CD4-positive, alpha-beta T cell treated with Interleukin-21 for 1 hour (primary cell): ENCODE measurements around the gene WNT5B.
A peak's percentile ranks its signal among the peaks of the same experiment; 100 is the strongest.

Source experiments
- DNase-seq: peaks from one replicate; pipeline ENCODE4 v3.0.0-alpha.2; 2020

The WNT5B gene

DNA sequence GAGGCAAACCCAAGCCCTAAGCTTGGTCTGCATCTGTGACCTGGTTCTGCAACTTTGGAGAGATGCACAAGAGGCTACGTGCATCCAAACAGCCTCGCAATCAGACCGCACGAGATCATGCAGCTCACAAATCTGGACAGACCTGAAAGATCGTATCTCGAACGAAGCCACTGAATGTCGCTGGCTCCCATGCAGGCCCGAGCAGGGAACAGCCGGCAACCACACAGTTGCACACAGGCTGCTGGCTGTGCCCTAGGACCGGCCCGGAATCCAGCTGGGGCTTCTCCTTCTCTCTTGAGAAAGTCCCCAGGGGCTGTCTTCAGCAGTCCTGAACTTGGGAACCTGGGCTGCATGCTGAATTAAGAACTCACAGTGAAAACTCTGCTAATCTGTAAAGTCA is 27.9 kb downstream of the WNT5B start:
- DNase-seq: no peak

DNA sequence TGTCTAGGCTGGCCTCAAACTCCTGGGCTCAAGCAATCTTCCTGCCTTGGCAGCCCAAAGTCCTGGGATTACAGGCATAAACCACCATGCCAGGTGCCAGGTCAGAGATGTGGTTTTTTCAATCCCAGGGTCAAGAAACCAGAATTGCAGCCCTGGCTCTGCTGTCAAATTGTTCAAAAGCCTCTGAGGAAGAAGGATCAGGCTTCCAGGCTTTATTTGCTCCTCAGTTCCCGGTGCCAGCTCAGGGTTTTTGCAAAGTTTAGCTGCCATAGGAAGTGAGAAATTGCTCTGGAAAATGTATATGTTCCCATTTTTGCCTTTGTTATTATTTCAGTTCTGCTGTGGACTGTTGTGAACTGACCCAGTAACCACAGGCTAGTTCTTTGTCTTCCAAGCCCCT is 28.7 kb downstream of the WNT5B start:
- no peak for DNase-seq

DNA sequence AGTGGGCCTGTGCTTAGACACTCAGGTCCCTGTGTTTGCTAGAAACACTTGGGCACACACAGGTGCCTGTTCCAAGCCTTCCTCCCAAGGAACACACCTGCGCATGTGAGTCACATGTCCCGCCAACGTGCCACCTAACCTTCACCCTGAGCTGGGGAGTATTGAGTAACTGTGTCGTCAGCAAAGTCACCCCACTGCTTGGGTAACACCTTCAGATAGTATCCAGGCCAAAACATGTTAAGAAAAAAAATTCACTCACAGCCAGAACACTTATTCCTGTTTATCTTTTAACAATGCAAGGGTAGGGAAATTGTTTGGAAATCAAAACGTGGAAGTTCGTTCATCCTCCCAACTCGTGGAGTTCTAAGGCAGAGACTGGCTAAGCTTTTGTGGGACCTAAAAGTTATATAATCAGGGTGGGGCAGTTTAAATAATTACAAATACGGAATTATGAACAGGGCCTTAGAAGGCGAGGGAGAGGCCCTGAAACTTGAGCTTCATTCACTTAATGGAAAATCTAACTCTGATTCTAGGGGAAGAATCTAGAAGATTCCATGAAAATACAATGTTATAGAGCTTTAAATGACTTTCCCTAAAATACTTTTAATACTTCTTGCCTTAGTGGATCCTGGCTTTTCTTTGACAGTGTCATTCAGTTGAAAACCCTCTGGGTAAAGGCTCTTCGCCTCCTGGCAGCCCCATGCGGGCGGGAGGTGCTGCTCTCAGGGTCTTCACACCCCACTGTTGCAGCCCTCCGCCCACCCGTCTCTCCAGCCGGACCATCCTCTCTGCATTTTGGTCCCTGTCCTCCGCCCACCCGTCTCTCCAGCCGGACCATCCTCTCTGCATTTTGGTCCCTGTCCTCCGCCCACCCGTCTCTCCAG is 31.5 kb downstream of the WNT5B start:
- peak; percentile 65 for DNase-seq

DNA sequence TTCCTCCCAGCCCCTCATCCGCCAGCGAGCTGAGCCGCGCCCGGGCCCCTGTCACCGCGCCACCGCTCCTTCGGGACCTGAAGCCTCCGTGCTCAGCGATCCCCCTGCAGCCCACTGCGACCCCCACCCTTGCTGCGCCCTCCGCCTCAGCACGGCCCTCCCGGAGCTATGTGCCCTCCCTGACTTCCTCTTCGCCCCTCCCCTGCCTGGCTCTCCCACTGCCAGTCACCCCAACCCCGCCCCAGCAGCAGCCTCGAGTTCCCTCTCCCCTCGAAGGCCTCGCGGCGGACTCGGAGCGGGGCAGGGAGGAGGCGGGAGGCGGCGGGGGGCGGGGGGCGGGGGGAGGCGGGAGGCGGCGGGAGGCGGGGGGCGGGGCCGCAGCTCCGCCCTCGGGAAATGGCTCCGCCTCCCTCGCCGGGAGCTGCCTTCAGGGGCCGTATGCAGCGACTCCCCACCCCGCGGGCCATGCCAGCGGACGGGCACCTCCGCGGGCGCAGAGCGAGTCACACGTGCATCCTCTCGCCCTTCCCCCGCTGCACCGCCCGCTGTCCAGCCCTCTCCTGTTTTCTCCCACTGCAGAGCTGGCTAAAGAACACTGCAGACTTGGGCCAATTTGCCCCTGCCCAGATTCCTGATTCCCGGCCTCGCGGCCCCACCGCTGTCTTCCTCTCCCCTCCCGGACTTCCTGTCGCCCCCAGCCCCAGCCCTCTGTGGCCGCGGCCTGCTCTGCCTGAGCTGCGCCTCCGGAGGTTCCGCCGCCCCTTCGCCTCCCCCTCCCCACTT is 32.7 kb downstream of the WNT5B start:
- DNase-seq: peak; percentile 88

DNA sequence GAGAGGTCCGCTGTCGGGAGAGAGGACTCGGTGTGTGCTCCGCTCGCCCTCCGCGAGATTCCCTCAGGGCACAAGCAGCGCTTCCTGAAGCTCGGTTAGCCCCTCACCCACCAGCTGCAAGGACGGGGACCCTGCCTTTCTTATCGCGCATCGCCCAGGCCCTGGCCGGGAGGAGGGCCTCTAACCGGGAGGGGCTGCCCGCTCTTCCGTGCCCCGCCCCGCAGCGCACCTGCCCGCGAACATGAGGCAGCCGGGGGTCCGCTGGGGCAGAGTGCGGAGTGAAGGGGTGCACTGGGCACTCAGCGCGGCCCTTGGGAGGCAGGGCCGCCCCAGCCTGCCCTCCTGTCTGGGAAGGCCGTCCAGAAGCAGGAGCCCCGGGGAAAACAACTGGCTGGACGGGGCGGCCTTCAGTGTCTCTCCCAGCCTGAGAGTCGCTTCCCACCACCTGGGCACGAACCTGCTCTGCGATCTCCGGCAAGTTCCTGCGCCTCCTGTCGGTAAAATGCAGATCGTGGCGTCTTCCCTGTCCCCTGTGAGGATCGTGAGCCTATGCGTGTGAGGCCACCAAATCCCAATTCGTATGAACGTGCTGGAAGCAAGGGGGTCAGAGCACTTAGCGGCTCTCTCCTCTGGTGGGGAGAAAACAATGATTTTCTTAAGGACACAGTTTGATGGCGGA is 33.9 kb downstream of the WNT5B start:
- DNase-seq: peak; percentile 39

DNA sequence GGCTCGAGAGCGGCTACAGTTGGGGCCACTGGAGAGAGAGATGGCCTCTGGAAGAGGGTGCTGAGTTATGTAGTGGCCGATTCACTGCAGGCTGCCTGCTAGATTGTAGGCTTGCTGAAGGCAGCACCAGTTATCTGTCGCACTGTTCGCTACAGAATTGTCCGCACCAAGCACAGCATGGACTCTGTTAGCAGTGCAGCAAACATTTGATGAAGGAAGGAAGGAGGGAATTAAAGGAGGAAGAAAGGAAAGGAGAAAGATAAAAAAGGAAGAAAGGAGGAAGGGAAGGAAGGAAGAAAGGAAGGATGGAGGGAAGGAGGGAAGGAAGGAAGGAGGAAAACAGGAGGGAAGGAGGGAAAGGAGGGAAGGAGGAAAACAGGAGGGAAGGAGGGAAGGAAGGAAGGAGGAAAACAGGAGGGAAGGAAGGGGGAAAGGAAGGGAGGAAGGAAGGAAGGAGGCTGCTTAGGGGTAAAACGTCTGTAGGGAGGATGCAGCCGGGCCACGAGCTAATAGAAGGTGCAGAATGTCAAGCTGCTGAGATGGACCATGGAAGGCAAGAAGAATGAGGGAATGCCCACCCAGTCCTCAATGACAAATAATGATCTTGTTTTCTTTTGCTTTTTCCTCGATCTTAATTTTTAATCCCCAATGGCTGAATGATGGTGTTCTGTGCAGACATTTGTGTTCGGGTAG is 34.6 kb downstream of the WNT5B start:
- DNase-seq: no peak

DNA sequence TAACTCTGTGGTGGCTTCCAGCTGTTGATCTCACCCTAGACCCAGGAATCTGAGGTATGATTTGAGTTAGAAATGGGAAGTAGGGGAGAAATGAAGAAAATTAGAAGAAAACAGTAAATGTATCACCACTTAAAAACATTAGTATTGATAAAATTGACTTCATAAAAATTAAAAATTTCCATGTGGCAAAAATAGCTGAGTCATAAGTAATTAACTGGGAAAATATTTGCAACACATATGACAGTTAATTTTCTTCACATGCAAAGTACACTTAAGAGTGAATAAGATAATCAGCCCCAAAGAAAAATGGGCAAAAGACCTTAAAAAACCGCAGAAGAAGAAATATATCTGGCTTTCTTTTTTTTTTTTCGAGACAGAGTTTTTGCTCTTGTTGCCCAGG is 36.3 kb downstream of the WNT5B start:
- DNase-seq: no peak

DNA sequence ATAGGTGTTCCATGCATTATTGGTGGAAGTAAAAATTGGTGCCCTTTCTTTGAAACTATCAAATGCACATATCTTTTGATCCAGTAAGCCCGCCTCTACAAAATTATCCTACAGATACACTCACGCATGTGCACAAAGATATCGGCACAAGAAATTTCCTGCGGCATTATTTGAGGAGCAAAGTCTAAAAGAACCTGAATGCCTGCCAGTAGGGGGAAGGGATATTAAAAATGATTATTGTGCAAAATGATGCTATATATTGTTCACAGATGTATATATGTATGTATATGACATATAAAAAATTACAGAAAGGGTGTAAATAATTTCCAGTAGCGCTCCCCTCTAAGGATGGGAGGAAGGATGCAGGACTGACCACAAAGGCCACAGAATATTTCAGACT is 37.2 kb downstream of the WNT5B start:
- no peak for DNase-seq

DNA sequence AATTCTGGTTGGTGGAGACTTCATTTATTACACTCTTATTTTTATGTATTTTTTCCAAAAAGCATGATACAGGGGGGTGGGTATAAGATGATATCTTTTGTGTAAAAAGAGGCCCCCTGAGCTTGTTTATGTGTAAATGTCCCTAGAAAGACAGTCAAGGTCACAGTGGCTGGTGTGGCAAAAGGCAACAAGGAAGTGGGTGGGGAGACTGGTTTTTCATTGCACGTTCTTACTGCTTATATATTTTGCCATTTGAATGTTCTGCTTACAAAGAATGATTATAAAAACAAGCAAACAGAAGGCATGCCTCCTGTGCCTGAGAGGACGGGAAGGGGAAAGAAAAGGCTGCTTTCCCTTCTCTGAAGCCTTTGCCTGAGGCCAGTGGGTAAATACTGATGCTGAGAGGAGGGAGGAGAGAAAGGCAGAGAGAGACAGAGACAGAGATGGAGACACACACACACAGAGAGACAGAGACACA is 37.7 kb downstream of the WNT5B start:
- DNase-seq: no peak

DNA sequence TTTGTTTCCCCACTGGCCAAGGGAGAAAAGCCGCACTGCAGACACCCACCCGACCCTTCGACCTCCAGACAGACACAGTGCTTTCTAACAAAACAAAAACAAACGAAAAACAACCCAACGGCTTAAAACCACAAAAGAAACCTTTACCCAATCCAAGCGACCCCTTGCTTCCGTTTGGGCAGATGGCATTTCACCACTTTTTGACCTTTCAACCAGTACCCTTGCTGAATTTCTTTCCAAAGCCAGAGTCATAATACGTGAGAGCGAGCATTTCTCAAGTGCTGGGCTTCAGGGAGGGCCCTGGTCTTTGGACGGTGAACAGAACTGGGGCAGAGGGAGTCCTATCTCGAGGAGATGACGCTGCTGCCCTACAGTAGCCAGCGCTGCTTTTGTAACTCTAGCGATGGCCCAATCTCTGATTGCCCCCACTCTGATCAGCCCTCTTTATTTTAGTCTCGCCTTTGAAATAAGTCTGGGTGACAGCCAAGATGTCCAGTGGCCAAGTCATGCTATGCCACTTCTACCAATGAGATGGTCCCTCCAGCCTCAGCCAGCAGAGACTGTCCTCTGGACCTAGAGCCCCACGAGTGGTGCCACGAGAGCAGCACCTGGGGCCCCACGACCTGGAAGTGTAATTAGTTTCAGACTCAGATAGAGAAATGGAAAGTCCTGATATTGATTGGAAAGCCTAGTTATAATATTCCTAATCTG is 40.0 kb downstream of the WNT5B start:
- no peak for DNase-seq

DNA sequence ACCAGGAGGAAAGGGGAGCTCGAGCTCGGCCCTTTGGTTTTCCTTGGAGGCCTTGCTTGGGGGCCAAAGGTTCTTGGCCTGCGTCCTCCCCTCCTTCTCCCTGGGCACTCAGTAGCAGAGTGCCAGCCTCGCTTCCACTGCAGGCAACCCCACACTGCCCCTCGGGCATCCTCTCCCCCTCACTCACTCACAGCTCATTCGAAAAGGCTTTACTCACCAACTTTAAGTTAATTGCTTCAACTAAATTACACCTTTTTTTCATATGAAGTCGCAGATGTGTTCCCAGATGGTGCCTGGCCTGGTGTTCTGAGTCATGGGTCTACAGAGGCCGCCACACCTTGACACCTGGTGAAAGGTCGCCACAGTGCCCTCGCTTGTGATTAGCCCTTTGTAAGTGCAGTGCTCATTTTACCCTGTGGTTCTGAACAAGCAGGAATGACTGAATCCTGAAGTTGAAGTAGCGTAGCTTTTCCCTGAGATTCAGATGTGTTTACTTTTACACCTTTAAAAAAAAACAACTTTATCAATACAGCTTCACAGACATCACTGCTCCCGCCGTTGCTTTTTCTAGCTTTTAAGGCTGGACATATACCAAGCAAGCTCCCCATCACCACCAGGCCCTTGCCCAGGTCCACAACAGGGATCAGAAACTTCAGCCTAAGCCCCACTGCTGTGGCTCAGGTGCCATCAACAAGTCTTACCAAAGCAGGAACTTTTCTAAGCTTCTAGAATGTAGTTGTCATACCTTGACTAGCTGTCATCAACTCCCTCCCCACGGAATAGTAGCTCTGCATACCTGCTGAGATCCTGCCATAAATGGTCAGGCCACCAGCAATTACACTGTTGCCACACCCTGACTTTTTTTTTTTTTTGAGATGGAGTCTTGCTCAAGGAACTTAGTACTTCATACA is 41.6 kb downstream of the WNT5B start:
- no peak for DNase-seq

DNA sequence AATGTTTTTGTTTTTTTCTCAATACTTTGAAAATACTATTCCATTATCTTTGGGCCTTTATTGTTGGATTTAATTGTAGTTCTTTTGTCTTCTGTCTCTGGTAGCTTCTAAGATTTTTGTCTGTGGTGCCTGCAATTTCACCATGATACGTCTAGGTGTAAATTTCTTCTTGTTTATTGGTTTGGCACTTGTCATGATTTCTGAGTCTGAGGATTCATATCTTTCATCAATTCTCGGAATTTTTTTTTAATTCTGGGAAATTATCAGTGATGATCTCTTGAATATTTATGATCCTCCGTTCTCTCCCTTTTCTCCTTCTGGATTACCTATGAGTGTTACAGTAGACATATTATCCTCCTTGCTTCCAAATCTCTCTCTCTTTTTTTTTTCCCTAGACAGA is 47.0 kb downstream of the WNT5B start:
- DNase-seq: no peak

DNA sequence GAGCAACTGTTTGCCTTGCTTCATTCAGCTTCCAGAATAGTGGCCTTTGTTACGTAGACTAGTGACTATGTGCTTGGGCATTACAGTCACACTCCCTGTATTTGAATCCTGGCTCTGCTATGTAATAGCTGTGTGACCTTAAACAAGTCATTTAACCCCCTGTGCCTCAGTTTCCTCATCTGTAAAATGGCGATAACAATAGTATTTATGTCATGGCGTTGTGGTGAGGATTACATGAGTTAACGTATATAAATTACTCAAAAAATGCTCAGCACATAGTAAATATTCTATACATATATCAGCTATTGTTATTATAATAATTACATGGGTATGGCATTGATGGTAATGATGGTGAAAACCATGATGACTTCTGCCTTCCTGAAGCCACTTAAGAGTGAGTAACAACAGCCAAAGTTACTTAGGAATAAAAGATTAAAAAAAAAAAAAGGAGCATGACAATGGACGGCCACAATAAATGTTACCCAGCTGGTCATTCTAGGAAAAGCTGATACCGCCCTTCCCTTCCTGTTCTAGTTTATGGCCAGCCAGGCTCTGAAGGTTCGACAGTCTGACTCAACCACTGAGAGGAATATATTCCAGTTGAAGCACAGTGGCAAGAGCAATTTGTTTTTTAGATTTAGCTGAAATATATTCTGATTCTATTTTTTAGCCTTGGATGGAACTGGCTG is 51.9 kb downstream of the WNT5B start:
- no peak for DNase-seq

DNA sequence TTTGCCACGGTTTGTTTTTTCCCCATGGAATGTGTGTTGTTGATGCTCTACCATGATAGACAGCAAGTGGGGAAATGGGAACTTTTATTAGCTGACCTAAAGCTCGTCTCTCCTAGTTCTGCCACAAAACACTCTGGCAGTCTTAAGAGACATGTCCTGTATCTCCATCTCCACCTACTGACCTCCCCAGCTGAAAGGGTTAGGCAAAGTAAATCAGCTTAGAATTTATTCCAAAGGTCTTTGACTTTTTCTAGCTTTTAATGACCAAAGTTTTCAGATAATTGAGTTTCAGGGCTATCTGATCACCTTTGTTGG is 52.4 kb downstream of the WNT5B start:
- no peak for DNase-seq

DNA sequence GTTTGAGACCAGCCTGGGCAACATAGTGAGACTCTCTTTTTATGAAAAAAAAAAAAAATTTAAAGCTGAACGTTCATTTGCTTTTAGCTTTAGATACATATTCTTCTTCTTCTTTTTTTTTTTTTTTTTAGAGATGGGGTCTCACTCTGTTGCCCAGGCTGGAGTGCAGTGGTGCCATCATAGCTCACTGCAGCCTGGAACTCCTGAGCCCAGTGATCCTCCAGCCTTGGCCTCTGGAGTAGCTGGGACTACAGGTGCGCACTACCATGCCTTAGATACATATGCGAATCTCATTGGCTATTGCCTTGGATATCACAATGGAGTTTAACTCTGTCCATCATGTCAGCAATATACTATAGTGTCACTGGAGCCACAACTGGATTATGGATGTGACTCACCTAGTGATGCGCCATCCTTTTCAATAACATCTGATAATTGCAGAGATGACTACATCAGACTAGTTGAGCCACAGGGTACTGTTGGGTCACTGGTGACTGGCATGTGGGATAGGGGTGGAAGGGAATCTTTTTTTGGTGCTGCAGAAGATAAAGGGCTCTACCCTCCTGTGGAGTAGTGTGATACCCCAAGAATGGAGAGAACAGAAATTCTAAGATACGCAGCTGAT is 59.2 kb downstream of the WNT5B start:
- DNase-seq: no peak

DNA sequence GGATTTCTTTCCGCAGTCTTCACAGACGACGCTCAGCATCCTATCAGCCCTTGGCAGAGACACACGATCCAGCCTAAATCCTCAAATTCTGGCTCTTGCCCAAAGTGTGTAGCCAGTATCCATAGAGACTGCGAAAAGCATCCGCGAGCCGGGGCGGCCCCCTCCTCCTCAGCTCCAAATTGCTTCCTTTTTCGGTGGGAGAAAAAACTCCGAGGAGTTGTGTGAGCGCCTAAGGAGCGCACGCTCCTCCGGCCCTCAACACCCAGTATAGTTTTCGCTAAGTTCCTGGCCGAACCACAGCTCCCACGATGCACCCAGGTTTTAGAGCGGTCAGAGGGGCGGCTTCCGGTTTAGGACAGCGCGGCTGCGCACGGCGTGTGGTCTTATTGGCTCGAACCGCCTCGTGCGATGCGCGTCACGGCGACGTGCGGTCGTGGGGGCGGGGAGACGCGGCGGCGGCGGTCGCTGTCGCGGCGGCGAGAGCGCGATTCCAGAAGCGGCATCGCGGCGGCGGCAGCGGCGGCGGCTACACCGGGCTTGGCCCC is 61.6 kb downstream of the WNT5B start, which contains the start of gene ADIPOR2:
Gene ADIPOR2, plus strand, starts transcription at position 493 of the 545 bp plus-strand sequence. CDS start 63,274 bp downstream, outside the sequence.
- DNase-seq: peak; percentile 95

DNA sequence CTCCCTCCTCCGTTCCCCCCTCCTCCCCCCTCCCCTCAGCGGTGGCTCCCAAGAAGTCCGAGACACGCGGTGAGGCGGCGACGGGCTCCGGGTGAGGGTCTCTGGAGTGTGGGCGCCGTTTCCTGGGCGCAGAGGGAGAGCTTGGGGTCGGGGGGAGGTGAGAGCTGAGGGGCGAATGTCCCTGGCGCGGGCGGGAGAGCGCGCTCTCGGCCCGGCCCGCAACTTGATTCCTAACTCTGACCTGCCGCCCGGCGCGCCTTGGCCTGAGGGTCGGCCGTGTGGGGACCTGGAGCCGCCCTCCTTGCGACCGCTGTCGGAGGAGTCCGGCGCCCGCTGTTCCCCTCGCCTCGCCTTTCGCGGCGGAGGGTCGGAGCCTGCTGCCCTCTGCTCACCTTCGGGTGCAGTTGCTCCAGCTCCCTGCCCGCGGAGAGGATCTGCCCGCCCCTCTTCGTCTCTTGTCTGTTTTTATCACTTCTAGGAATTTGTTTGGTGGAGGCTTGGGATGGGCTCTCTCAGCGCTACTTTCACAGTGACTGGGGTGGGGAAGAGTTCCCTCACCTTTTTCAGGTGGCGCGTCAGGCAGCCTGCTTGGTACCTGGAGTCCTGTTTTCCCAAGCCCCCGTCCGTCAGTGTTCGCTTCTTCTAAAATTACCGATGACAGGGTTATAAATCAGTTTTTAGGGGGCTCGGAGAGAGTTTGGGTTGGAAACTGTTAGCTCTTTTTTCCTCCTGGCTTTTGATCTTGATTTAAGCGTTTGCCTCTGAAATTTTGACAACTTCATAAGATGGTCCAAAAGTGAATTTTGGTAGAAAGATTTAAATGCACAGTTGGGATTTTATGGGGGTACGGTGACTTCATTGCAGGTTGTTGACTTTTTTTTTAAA is 62.3 kb downstream of the WNT5B start:
- DNase-seq: peak; percentile 28

DNA sequence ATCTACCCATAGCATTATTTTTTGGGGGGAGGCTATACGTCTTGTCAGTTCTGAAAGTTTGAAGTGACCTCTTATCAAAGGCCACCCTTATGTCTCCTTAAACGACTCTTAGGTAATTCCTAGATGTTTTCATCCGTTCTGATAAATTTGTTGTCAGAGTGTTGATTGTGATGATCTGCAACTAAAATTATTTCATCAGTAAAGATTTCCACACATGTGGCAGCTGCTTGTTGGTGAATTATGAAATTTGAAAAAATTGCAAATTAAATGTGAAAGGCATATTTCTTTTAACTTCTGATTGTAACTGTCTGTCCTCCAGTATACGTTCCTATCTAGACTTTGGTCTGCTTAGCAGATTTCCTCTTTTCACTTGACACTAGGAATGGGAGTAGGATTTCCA is 63.2 kb downstream of the WNT5B start:
- no peak for DNase-seq
